Articular chondrocyte of knee joint (primary cell): Measurements from ENCODE around the gene CHMP2A. TPM values are rescaled to one million over a fixed set of nuclear protein-coding genes. Genes with fewer than 3 reads are reported as not detected.

Experiments
- small RNA-seq: library from RNA; depleted of rRNA; stranded (forward); fragments of <200 nt; gene quantifications from one replicate; pipeline ENCODE3, GENCODE V24; 2012
- total RNA-seq: library from RNA; depleted of rRNA; stranded (reverse); fragments of >200 nt; gene quantifications from 2 replicates; pipeline ENCODE4 v1.2.3, GENCODE V29; 2012

CHMP2A gene
- 104 TPM in 2 replicates for total RNA-seq

DNA sequence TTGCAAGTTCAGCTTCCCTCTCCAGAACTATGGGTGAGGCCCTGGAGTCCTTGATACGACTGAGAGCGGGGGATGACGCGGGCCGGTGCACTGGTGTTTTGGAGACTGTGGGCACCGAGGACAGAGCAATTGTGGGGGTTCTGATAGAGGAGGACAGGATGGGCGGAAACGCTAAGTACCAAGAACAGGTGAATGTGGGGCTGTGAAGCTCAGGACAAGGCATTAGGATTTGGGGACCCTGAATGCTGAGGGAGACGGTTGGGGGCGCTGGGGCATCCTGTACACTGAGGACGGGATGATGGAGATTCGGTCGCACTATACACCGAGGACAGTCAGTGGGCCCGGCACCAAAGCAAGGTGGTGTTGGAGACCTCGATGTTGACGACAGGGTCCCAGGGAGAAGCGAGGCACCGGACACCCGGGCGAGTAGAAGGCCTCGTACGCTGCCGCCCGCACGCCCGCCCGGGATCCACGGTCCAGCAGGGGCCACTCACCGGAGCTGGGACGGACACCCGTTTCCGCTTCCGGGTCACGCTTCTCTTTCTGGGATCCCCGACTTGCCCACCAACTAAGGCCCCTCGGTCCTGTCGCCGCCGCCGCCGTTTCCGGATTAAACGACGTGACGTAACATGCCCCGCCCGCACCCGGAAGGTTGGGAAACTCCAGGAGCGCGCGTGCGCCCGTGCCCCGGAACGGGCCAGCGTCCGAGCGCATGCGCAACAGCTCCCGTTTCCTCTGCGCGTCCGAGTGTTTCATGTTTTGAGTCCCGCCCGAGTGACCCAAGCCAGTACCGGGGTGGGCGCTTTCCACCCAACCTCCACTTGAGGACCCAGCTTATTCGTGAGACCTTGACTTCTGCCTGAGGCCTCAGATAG lies at the start of gene CHMP2A:
CHMP2A (minus strand) TSS at position 612 of the 875 bp plus-strand sequence. CDS start 893 bp downstream, outside the sequence.

DNA sequence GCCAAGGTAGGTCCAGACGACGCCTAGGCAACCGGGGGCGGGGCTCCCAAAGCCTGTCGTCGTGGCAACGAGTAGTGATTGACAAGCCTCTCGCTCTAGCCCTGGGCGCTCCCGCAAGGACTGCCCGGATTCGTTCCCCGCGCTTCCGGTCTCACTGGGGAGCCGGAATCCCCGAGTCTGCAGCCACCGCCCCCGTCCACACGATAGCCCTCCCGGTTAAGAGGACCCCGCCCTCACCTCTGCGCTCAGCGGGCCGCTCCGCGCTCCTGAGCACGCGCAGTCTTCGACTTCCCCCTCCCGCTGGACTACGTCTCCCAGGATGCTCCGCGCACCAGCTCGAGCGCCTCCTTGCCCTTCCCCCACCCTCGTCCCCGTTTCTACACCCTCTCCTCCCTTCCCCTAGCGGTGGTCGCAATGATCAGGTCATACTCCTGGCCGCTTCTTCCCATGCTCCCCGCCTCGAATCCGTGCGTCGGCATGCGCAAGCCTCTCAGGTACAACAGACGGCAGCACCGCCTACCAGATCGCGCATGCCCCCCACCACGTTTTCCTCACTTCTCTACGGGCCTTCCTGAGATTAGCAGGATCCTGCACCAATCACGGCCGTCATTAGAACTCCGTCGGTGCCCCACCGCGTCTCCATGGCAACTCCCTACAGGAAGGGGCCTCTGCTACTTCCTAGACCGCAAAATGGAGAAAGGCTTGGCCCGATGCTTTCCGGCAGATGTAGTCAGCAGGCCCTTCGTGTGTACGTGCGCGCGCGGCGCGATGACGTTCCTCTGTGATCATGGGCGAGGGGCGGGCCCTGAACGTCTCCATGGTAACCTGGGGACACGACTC lies 18.1 kb upstream of the CHMP2A start, which contains the start of gene MZF1:
MZF1 (minus strand) TSS at position 518 of the 840 bp plus-strand sequence. CDS start 1,946 bp downstream, outside the sequence.

GRCh38 chr19:58558066-58558622 lies 3.2 kb upstream of the CHMP2A start, which contains the start of gene UBE2M:
UBE2M (minus strand) TSS chr19:58558611; CDS start chr19:58558381, 230 bp downstream.

DNA sequence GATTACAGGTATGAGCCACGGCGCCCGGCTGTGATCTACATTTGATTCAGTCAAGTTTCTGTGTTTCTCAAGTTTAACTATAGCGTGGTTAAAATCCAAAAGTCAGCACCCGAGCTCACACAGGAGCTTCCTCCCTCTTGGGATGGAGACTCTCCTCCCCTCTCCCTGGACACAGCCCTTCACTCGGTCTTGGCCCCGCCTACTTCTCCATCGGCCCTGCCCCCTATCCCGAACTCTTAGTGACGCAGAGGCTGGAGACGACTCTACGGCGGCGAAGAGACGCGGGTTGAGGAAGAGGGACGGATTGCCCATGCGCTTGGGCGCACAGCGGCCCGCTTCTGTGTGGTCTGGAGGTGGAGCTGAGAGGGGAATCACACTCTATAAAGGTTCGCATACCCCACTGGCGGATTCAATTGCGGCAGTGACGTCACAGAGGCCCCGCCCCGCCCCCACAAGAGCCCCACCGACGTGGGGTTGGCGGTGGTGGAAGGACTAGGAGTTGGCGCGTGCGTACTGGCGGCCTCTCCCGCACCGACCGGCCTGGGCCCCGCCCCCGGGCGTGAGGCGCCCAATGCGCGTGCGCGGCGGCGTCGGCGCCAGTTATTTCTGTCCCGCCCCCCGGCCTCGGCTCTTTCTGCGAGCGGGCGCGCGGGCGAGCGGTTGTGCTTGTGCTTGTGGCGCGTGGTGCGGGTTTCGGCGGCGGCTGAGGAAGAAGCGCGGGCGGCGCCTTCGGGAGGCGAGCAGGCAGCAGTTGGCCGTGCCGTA lies 10.9 kb downstream of the CHMP2A start, which contains the start of gene TRIM28:
TRIM28 (plus strand) TSS at position 239 of the 765 bp plus-strand sequence. CDS start 694 bp downstream, outside the sequence.

GRCh38 chr19:58519355-58520256 lies 35.3 kb downstream of the CHMP2A start, which contains the start of gene ZBTB45:
ZBTB45 (minus strand) TSS chr19:58519810; CDS start chr19:58517673, 2,137 bp downstream.

GRCh38 chr19:58511353-58512208 lies 43.3 kb downstream of the CHMP2A start, which contains the start of gene SLC27A5:
SLC27A5 (minus strand) TSS chr19:58511992; CDS start chr19:58511955, 37 bp downstream.

Small RNA genes within 50 kb of the gene (small RNA-seq; reads per million reads assigned to genes)
- gene MIR6807 (not detected), gene RN7SL525P (not detected)

Other genes starting within 250 kb of the CHMP2A start
- 25.9 and 36.6 TPM in 2 replicates for gene ERVK3-1, start 249.7 kb downstream of the CHMP2A start, total RNA-seq
- 2.5 and 3.2 TPM in 2 replicates for gene ZSCAN22, start 228.1 kb downstream of the CHMP2A start, total RNA-seq
- 0.65 and 1.5 TPM in 2 replicates for gene A1BG, start 201.6 kb downstream of the CHMP2A start, total RNA-seq
- 0.78 and 1.5 TPM in 2 replicates for gene ZNF497, start 192.4 kb downstream of the CHMP2A start, total RNA-seq
- gene ZNF837, start 174.1 kb downstream of the CHMP2A start, total RNA-seq = 2.2 and 2.7 TPM in 2 replicates
- 995 and 1,127 TPM in 2 replicates for gene RPS5, start 167.8 kb downstream of the CHMP2A start, total RNA-seq
- gene RNF225, start 159.4 kb downstream of the CHMP2A start, total RNA-seq = 0.13 TPM in 1 of 2 replicates, not detected in the other
- gene ZNF584, start 146.5 kb downstream of the CHMP2A start, total RNA-seq = 13.2 TPM in 2 replicates
- 8.0 and 8.8 TPM in 2 replicates for gene ZNF132, start 115.0 kb downstream of the CHMP2A start, total RNA-seq
- gene ZNF324B, start 103.5 kb downstream of the CHMP2A start, total RNA-seq = 7.2 and 8.4 TPM in 2 replicates
- 12.9 and 13.1 TPM in 2 replicates for gene ZNF324, start 88.0 kb downstream of the CHMP2A start, total RNA-seq
- gene ZNF446, start 78.8 kb downstream of the CHMP2A start, total RNA-seq = 9.1 TPM in 2 replicates
- gene SLC27A5, start 43.1 kb downstream of the CHMP2A start, total RNA-seq = 3.5 and 4.8 TPM in 2 replicates
- 5.5 and 5.9 TPM in 2 replicates for gene ZBTB45, start 35.3 kb downstream of the CHMP2A start, total RNA-seq
- 155 and 186 TPM in 2 replicates for gene TRIM28, start 11.0 kb downstream of the CHMP2A start, total RNA-seq
- gene UBE2M, start 3.5 kb upstream of the CHMP2A start, total RNA-seq = 37.7 and 46.0 TPM in 2 replicates
- 14.7 and 15.5 TPM in 2 replicates for gene MZF1, start 18.2 kb upstream of the CHMP2A start, total RNA-seq